CD1c-positive myeloid dendritic cell (primary cell): ENCODE data around the gene KRTAP10-3.
A peak's percentile ranks its signal among the peaks of the same experiment; 100 is the strongest.
"Not testable (repeated sequence)": the region's sequence is repeated elsewhere in the genome, so short reads cannot be mapped to it uniquely, and the experiment has no call there.

Experiments
- DNase-seq: peaks from one replicate; pipeline ENCODE4 v3.0.0-alpha.2; 2016; ENCODE audit errors: extremely low spot score

The KRTAP10-3 gene

GRCh38 chr21:44571296-44571695, 12.7 kb upstream of the KRTAP10-3 start:
- DNase-seq: no peak

- no peak for DNase-seq
These were observed 11.4 kb upstream of the KRTAP10-3 start for GRCh38 chr21:44569861-44570517.

- DNase-seq: no peak
These were observed 10.3 kb upstream of the KRTAP10-3 start for GRCh38 chr21:44568667-44569556.

- DNase-seq: no peak
These were observed 9.7 kb upstream of the KRTAP10-3 start for GRCh38 chr21:44568261-44568660.

- DNase-seq: no peak
These were observed 9.0 kb upstream of the KRTAP10-3 start for GRCh38 chr21:44567481-44568171.

GRCh38 chr21:44566403-44566802, 7.8 kb upstream of the KRTAP10-3 start:
- DNase-seq: peak; percentile 78

- peak; percentile 18 for DNase-seq
These were observed 6.4 kb upstream of the KRTAP10-3 start for GRCh38 chr21:44564886-44565598.

GRCh38 chr21:44564099-44564498, 5.5 kb upstream of the KRTAP10-3 start:
- DNase-seq: no peak

- DNase-seq: not testable (repeated sequence)
These were observed 293 bp downstream of the KRTAP10-3 start for GRCh38 chr21:44558329-44558675.

GRCh38 chr21:44557491-44558328, 885 bp downstream of the KRTAP10-3 start:
- no peak for DNase-seq

- DNase-seq: no peak
These were observed 1.7 kb downstream of the KRTAP10-3 start for GRCh38 chr21:44556879-44557278.

- no peak for DNase-seq
These were observed 3.3 kb downstream of the KRTAP10-3 start for GRCh38 chr21:44555200-44555875.

- DNase-seq: no peak
These were observed 5.9 kb downstream of the KRTAP10-3 start for GRCh38 chr21:44552681-44553080.

GRCh38 chr21:44552136-44552535, 6.5 kb downstream of the KRTAP10-3 start:
- no peak for DNase-seq

- no peak for DNase-seq
These were observed 7.1 kb downstream of the KRTAP10-3 start, which contains the start of gene KRTAP10-2 for GRCh38 chr21:44551340-44551961. Gene KRTAP10-2, minus strand, starts transcription at chr21:44551505. Its CDS starts 47 bp downstream, at chr21:44551458.

- no peak for DNase-seq
These were observed 7.8 kb downstream of the KRTAP10-3 start for GRCh38 chr21:44550807-44551206.

GRCh38 chr21:44550285-44550684, 8.3 kb downstream of the KRTAP10-3 start:
- not testable (repeated sequence) for DNase-seq

- DNase-seq: no peak
These were observed 8.9 kb downstream of the KRTAP10-3 start for GRCh38 chr21:44549525-44550211.

- DNase-seq: no peak
These were observed 9.7 kb downstream of the KRTAP10-3 start for GRCh38 chr21:44548922-44549321.
